Neutrophil (primary cell): ENCODE results near the gene SUSD6.

ENCODE experiments used
- H3K27ac ChIP-seq: fragments of 200-600 bp; sonication (generic); 2 replicates; pipeline ENCODE4 v1.5.1; 2016; ENCODE audit warnings: mild to moderate bottlenecking, moderate library complexity
- H3K27me3 ChIP-seq: fragments of 200-600 bp; sonication (generic); 2 replicates; pipeline ENCODE4 v1.6.0; 2016; ENCODE audit warnings: mild to moderate bottlenecking
- H3K36me3 ChIP-seq: fragments of 200-600 bp; sonication (generic); 2 replicates; pipeline ENCODE4 v1.5.1; 2017
- H3K4me1 ChIP-seq, 2 experiments: fragments of 200-600 bp in 1 of 2; sonication (generic) in 1 of 2; 1 replicate in 1 of 2; 2 replicates in 1 of 2; pipeline versions ENCODE4 v1.5.1 to v1.6.1; 2013 to 2016; ENCODE audit warnings: low read depth in 1 of 2, low read length in 1 of 2, mild to moderate bottlenecking in 1 of 2, moderate library complexity in 1 of 2; ENCODE audit not compliant: control insufficient read depth in 1 of 2, insufficient read depth in 1 of 2
- H3K4me3 ChIP-seq, 2 experiments: fragments of 200-600 bp in 1 of 2; sonication (generic) in 1 of 2; 1 replicate in 1 of 2; 2 replicates in 1 of 2; pipeline ENCODE4 v1.5.1; 2013 to 2016; ENCODE audit warnings: low read depth in 1 of 2, low read length in 1 of 2, mild to moderate bottlenecking in 1 of 2, moderate library complexity in 1 of 2
- H3K9me3 ChIP-seq: fragments of 200-600 bp; sonication (generic); 2 replicates; pipeline ENCODE4 v1.5.1; 2016
- TF ChIP-seq, protein P1 (sequence below): fragments of 200-600 bp; sonication (generic); IDR thresholded peaks from 2 replicates; pipeline ENCODE4 v1.5.1; 2016; ENCODE audit warnings: antibody characterized with exemption

SUSD6 gene

DNA sequence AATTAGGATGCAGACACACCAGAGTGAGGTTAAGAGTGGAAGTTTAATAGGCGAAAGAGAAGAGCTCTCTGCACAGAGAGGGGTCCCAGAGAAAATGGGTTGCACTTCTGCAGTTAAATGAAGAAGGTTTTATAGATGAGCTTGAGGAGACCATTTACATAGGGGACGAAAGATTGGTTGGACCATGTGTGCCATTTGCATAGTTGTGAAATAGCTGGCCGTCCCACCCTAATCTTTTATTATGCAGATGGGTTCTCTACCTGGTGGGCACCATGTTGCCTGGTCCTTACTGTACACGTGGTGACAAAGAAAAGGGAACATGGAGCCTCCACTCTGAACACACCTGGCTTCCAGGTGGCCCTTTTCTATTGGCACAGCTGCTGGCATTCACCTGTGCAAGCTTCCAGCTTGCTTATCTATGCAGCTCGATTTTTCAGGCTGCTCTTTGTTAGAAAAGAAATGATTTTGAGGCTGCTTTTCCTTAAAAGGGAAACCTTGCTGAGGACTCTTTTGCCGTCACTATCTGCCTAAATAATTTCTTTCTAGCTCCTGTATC lies 88.4 kb downstream of the SUSD6 start:
- peaks cover 13% of the 10 kb centered on the region for H3K36me3 ChIP-seq
- TF ChIP-seq, protein P1, sequence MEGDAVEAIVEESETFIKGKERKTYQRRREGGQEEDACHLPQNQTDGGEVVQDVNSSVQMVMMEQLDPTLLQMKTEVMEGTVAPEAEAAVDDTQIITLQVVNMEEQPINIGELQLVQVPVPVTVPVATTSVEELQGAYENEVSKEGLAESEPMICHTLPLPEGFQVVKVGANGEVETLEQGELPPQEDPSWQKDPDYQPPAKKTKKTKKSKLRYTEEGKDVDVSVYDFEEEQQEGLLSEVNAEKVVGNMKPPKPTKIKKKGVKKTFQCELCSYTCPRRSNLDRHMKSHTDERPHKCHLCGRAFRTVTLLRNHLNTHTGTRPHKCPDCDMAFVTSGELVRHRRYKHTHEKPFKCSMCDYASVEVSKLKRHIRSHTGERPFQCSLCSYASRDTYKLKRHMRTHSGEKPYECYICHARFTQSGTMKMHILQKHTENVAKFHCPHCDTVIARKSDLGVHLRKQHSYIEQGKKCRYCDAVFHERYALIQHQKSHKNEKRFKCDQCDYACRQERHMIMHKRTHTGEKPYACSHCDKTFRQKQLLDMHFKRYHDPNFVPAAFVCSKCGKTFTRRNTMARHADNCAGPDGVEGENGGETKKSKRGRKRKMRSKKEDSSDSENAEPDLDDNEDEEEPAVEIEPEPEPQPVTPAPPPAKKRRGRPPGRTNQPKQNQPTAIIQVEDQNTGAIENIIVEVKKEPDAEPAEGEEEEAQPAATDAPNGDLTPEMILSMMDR, result no peak
- H3K9me3 ChIP-seq, result no peaks in the 10 kb centered on the region
- H3K4me1 ChIP-seq, result peaks cover 100% of the 10 kb centered on the region in 2 experiments
- H3K27me3 ChIP-seq, result no peaks in the 10 kb centered on the region
- H3K27ac ChIP-seq, result peak overlapping the region; percentile 96
- H3K4me3 ChIP-seq, result no peak overlapping the region

DNA sequence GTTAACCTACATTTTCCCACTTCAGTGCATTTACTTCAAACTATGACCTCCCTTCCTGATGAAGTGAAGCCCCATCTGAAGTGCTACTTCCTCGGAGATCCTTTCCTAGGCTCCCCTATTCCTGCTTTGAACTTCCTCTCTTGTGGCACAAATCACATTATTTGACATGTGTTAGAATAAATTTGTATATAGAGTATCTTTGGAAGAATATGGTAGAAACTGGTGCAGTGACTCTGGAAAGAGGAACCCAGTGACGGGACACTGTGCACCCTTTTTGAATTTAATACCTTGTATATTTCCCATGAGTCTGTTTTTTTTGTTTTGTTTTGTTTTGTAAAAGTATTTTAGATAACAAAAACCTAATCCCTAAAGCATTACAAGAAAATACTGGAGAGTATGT lies 89.2 kb downstream of the SUSD6 start:
- peak overlapping the region; percentile 96 for H3K27ac ChIP-seq
- TF ChIP-seq, protein P1, result no peak
- H3K4me3 ChIP-seq, result peak overlapping the region in 1 of 2 experiments; percentile 1

DNA sequence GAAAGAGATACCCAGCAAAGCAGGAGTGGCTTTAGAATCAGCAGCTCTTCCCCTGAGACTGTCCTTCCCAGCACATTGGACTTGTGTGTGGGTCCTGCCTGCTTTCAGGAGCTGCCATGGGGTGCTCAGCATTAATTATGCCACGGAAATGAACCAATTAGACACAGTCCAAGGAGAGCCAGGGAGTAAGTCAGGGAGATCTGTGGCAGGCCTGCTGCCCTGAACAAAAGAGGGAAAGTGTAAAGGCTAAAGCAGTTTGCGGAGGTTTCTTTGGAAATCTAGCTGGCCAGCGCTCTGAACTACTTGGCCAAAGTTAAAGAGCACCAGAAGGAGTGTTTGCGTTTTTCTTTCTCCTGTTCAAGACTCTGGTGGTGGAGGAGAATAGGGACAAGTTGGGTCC lies 89.9 kb downstream of the SUSD6 start:
- peak overlapping the region; percentile 96 for H3K27ac ChIP-seq
- no peaks in the 10 kb centered on the region for H3K9me3 ChIP-seq
- H3K4me3 ChIP-seq, result no peak overlapping the region
- no peaks in the 10 kb centered on the region for H3K27me3 ChIP-seq
- peaks cover 28% of the 10 kb centered on the region for H3K36me3 ChIP-seq
- peaks cover 88 to 99% of the 10 kb centered on the region in 2 experiments for H3K4me1 ChIP-seq
- TF ChIP-seq, protein P1, result no peak

More for the DNA sequence above, 89.2 kb downstream of the SUSD6 start:
- Histone ChIP-seq H3K9me3 (no peaks in the 10 kb centered on the region), H3K27me3 (no peaks in the 10 kb centered on the region), H3K36me3 (peaks cover 20% of the 10 kb centered on the region), H3K4me1 (peaks cover 95 to 100% of the 10 kb centered on the region in 2 experiments)

DNA sequence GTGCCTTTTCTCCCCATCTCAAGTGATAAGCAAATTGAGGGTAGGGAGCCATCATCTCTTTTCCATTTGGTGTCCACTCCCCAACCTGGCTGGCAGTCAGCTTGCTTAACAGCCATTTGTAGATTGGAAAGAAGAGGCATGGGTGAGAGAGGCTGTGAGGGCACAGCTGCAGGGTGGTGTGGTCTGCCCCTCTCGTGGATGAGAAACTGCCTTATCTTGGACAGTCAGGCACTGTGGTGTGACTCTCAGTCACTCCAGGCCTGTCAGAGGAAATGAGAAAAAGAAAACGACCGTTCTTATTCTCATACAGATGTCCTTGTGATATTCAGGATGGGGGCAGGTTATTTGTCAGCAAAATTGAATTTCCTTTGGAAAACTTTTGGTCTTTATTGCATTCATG lies 90.5 kb downstream of the SUSD6 start:
- TF ChIP-seq, protein P1, result no peak
- Histone ChIP-seq H3K27me3 (no peaks in the 10 kb centered on the region), H3K27ac (peak overlapping the region; percentile 96), H3K9me3 (no peaks in the 10 kb centered on the region), H3K36me3 (peaks cover 33% of the 10 kb centered on the region), H3K4me3 (peak overlapping the region; percentile 48 to 67), H3K4me1 (peaks cover 83 to 93% of the 10 kb centered on the region in 2 experiments)

DNA sequence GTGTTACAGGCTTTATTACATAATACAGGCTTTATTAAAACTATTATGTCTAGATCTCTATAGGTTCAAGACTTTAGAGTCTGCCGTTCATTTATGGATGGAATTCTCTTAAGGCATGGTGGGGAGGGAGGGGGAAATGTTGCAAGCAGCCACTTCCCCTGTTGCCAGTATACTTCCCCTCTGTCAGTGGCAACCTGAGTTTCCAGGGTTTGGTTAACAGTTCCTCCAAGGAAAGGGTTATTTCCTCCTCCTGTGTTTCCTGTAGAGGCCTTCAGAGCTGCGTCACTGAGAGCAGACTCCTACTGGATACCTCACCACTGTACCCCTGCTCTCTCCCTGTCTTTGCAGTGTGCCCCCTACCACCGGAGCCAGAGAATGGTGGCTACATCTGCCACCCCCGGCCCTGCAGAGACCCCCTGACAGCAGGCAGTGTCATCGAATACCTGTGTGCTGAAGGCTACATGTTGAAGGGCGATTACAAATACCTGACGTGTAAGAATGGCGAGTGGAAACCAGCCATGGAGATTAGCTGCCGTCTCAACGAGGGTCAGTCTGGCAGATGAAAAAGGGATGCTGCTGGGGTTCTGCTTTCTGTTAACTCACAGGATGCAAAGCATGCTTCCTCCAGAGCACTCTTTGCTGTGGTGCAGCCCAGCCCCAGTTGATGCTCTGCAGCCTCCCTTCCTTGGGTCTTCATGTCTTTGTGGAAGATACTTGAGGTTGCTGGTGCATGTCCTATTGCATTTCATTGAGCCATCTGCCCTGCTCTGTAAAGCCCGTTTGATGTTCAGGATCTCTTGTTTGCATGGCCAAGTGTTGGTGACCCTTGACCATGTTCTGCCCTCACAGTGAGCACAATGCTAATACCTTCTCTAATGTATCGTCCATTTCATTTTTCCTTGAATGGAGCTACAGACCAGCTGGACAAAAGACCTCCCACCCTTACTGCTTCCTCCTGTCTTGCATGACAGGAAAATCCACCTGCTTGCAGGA lies 91.9 kb downstream of the SUSD6 start:
- H3K36me3 ChIP-seq, result peaks cover 48% of the 10 kb centered on the region
- no peaks in the 10 kb centered on the region for H3K9me3 ChIP-seq
- H3K27me3 ChIP-seq, result no peaks in the 10 kb centered on the region
- H3K4me1 ChIP-seq, result peaks cover 70 to 78% of the 10 kb centered on the region in 2 experiments
- TF ChIP-seq, protein P1, result no peak
- H3K4me3 ChIP-seq, result peak overlapping the region; percentile 48 to 67
- H3K27ac ChIP-seq, result peak overlapping the region; percentile 96
